SU-DHL-6 (cell line): Measurements from ENCODE around the gene HUNK.

Source experiments
- EZH2phosphoT487 ChIP-seq: fragments of 200-600 bp; sonication (generic), shearing (Covaris generic); conservative IDR thresholded peaks from 2 replicates; pipeline ENCODE4 v1.6.1; 2018; ENCODE audit warnings: mild to moderate bottlenecking, antibody characterized with exemption, low read length, moderate library complexity, mixed read lengths
- TF ChIP-seq, protein P1 (sequence below): fragments of 200-600 bp; sonication (generic); IDR thresholded peaks from one replicate; pipeline ENCODE4 v1.5.1; 2017; ENCODE audit warnings: antibody characterized with exemption, mild to moderate bottlenecking, low read length, moderate library complexity; ENCODE audit not compliant: insufficient read depth, poor library complexity, severe bottlenecking

DNA sequence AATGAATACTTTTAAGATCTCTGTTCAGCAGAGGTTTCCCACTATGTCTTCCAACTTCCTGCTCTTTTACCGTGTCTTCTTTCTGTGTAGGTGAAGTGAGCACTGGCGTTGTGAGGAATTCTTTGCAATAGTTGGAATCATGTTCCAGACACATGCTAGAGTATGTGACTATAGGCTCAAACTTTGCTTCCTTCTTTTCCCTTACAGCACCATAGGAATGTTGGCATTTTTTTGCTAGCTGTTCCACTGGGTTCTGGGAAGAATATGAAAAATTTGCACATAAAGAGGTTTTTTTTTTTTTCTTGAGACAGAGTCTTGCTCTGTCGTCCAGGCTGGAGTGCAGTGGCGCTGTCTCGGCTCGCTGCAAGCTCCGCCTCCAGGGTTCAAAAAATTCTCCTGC, 15.7 kb upstream of the HUNK start:
- TF ChIP-seq, protein P1, sequence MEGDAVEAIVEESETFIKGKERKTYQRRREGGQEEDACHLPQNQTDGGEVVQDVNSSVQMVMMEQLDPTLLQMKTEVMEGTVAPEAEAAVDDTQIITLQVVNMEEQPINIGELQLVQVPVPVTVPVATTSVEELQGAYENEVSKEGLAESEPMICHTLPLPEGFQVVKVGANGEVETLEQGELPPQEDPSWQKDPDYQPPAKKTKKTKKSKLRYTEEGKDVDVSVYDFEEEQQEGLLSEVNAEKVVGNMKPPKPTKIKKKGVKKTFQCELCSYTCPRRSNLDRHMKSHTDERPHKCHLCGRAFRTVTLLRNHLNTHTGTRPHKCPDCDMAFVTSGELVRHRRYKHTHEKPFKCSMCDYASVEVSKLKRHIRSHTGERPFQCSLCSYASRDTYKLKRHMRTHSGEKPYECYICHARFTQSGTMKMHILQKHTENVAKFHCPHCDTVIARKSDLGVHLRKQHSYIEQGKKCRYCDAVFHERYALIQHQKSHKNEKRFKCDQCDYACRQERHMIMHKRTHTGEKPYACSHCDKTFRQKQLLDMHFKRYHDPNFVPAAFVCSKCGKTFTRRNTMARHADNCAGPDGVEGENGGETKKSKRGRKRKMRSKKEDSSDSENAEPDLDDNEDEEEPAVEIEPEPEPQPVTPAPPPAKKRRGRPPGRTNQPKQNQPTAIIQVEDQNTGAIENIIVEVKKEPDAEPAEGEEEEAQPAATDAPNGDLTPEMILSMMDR, result no peak
- no peak for TF ChIP-seq EZH2phosphoT487
